Heart left ventricle (tissue), 13 donors: ENCODE measurements around the gene SEPTIN10.

ENCODE experiments used
- CTCF ChIP-seq, 12 donors: fragments of 200-600 bp; sonication (generic) in 4 of 12; IDR thresholded peaks; one replicate each; pipeline versions ENCODE4 v1.5.0 to v1.8.0; 2018 to 2022; ENCODE audit warnings: antibody characterized with exemption in 12 of 12, mild to moderate bottlenecking in 5 of 12
- POLR2A ChIP-seq, 2 donors: fragments of 450-650 bp; IDR thresholded peaks; one replicate each; pipeline ENCODE4 v1.6.1; 2017; ENCODE audit warnings: antibody characterized with exemption in 2 of 2, mild to moderate bottlenecking in 2 of 2, moderate library complexity in 2 of 2
- donor health status: ischemic (EF 13 %, LVEDD 7.1; RV severe dilation, severe dysfunction).
- donor health status: DM: no; HTN: yes; CAD: no.
- donor health status: DM: no; HTN: no; CAD: no.
- donor health status: ischemic (EF 25% LVEDD 6.9; RV normal size, moderate dysfunction).
- donor health status: ischemic (EF 25% LVEDD 5.7; RV mildly dilated, moderate dysfunction).
- donor health status: ischemic (EF 35%, LVEDD 5.7; RV mildly dilated, moderate dysfunction).
- donor health status: nonischemic (EF 11% LVEDD 7.7; RV severe dilation, severe dysfunction).
- donor health status: DM: yes; HTN: yes; CAD: no.
- donor health status: PGD.
- donor health status: ischemic (EF 29% LVEDD 5.4; RV normal size, mild dysfunction).
- donor health status: nonischemic (EF 23%, LVEDD 6.1; RV moderate dilation, normal function).

GRCh38 chr2:109525836-109526235 is 87.9 kb downstream of the SEPTIN10 start:
- TF ChIP-seq CTCF (IDR thresholded peaks at IDR 0.05) (no peak), POLR2A (IDR thresholded peaks at IDR 0.05) (no peak)
